Omental fat pad (tissue), 4 donors: ENCODE results near the gene STK16. TPM values are rescaled to one million over a fixed set of nuclear protein-coding genes. Genes with fewer than 3 reads are reported as not detected.

Experiments used
- ATAC-seq: fragments of 150-250 bp; one replicate; pipeline ENCODE4 v1.9.1; 2016; ENCODE audit warnings: mild to moderate bottlenecking, moderate library complexity; ENCODE audit not compliant: low FRiP score
- DNase-seq: peaks from one replicate; pipeline ENCODE4 v3.0.0-alpha.2; 2019; ENCODE audit warnings: low spot score
- CTCF ChIP-seq, 3 donors: fragments of 450-650 bp; IDR thresholded peaks; one replicate each; pipeline ENCODE4 v1.5.1; 2016 to 2017; ENCODE audit warnings: antibody characterized with exemption in 3 of 3, mild to moderate bottlenecking in 3 of 3, moderate library complexity in 2 of 3
- total RNA-seq, 4 donors: library from RNA; depleted of rRNA; stranded (reverse); fragments of >200 nt; gene quantifications; one replicate each; pipeline ENCODE4 v1.1.0, GENCODE V29; 2016

The STK16 gene
- total RNA-seq, 4 donors from 2014 or later, result 9.8 to 18.9 (median 12.5) TPM

GRCh38 chr2:219215871-219216534 lies 29.3 kb upstream of the STK16 start:
- ATAC-seq (no peak), DNase-seq (no peak)
- no peak for TF ChIP-seq CTCF (IDR thresholded peaks at IDR 0.05)

GRCh38 chr2:219216535-219216915 lies 28.8 kb upstream of the STK16 start:
- no peak for DNase-seq
- no peak for TF ChIP-seq CTCF (IDR thresholded peaks at IDR 0.05)
- no peak for ATAC-seq

GRCh38 chr2:219218217-219218731 lies 27.0 kb upstream of the STK16 start:
- DNase-seq, result no peak
- TF ChIP-seq CTCF (IDR thresholded peaks at IDR 0.05), result no peak
- peak; percentile 61 for ATAC-seq

GRCh38 chr2:219218732-219219701 lies 26.3 kb upstream of the STK16 start, which contains the start of gene ABCB6:
Gene ABCB6, minus strand, starts transcription at chr2:219218958. Its CDS starts 285 bp downstream, at chr2:219218673.
- ATAC-seq (peak; percentile 89), DNase-seq (peak; percentile 91)
- TF ChIP-seq CTCF (IDR thresholded peaks at IDR 0.05), result no peak

- no peak for DNase-seq
- TF ChIP-seq CTCF (IDR thresholded peaks at IDR 0.05), result no peak
- no peak for ATAC-seq
These were observed 25.3 kb upstream of the STK16 start for GRCh38 chr2:219219784-219220532.

GRCh38 chr2:219220652-219221402 lies 24.5 kb upstream of the STK16 start:
- DNase-seq (no peak), ATAC-seq (no peak)
- no peak for TF ChIP-seq CTCF (IDR thresholded peaks at IDR 0.05)
